NCI-H345 treated with DMSO at 0.1 percent for 48 hours (cell line): ENCODE measurements around the gene CALHM4.

ENCODE experiments used
- DNase-seq: peaks from one replicate; lab custom pipeline; 2025; ENCODE audit not compliant: unreplicated experiment; lab: John Stamatoyannopoulos, UW

Gene CALHM4

GRCh38 chr6:116536216-116536621 is 17.3 kb upstream of the CALHM4 start:
- peak; percentile 23 for DNase-seq

GRCh38 chr6:116542426-116542825 is 11.1 kb upstream of the CALHM4 start:
- no peak for DNase-seq

- no peak for DNase-seq
Observed at GRCh38 chr6:116543149-116543548, 10.4 kb upstream of the CALHM4 start.

DNA sequence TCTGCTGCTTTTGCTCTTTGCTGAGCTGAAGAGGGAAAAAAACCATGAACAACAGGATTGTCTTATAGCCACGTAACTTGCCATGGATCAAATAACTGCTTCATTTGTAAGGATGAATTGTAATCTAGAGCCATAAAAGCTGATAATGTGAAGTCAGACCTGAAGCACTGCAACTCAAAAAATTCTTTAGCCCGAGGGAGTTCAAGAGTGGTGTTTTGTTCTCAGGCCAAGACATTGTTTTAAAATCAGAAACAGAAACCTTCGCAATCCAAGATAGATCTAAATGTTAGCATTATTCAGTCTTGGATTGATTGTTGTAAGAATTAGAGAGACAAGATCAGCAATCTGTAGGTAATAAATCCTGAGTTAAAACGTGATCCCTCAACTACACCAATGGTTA is 7.9 kb upstream of the CALHM4 start, which contains the start of gene TRAPPC3L:
TRAPPC3L (minus strand) TSS at position 34 of the 400 bp plus-strand sequence. CDS start 170 bp downstream, outside the sequence.
- DNase-seq = no peak

GRCh38 chr6:116547358-116547757 is 6.2 kb upstream of the CALHM4 start:
- DNase-seq = no peak

- DNase-seq = no peak
Observed at GRCh38 chr6:116550796-116551195, 2.8 kb upstream of the CALHM4 start.

DNA sequence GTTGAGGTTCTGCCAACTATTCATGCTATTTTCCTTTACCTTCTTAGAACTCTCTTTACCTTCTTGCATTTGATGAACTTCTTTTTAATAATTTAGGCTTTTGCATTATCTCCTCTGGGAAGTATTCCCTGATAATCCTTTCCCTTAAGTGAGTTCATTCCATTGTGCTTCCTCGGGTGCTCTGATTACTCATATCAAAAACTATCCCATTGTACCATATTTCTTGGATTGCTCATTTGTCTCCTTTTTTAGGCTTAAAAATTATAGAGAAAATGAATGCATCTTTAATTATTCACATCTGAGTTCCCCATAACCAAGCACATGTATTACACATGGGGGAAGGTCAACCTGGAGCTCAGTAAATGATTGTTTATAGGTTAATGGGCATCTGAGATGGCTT is 2.5 kb downstream of the CALHM4 start:
- no peak for DNase-seq

GRCh38 chr6:116556814-116557415 is 3.4 kb downstream of the CALHM4 start:
- no peak for DNase-seq

DNA sequence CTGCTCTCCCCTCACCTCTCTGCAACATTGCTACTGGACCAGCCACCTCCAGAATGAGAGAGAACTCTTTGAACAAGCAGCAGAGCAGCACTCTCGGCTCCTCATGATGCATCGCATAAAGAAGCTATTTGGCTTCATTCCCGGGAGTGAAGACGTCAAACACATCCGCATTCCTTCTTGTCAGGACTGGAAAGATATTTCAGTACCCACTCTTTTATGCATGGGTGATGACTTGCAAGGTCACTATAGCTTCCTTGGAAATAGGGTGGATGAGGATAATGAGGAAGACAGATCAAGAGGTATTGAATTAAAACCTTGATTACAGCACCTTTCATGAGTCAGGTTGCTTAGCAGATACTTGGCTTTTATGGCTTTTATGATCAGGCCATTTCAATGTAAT is 4.3 kb downstream of the CALHM4 start:
- DNase-seq = no peak

DNA sequence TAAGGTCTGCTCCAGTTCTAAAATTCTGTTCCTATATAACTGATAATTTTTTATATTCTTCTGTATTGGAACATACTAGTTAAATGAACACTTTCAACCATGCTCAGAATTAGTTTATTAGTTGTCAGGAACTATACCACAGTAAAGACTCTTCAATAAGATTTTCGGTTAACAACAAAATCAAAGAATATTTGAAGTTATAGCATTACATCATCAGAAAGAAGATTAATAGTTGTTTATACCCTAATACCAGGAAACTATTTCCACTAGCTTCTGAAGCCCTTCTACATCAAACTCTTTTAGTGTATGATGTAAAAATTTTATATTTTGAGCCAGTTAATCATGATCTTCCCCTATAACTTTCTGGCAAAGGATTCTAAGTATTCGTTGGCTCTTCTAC is 6.6 kb downstream of the CALHM4 start:
- DNase-seq = no peak

DNA sequence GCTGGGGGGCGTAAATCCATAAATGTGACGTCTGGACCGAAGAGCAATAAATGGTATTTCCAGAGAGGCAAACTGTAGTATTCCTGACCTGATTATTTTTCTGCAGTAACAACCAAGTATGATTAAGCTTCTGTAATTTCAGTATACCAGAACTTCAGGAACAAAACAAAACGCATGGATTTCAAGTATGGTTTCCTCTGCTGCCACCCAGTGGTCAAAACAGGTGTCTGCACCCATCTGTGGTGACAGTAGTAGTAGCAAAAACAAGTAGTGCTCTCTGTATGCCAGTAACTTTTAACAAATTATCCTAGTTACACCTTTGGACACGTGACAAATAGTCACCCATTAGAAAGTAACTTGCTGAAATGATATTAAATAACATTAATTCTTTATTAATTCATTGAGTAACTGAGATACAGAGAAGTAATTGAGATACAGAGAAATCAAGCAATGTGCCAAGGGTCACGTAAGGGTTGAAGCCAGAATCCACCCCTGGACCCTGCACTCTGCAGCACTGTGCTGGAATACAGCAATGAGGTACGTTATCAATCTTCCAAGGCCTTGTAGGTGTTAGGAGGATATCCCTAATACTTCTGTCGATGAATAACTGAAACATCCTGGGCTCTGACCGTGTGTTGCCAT is 7.9 kb downstream of the CALHM4 start:
- peak; percentile 21 for DNase-seq

GRCh38 chr6:116562019-116562403 is 8.5 kb downstream of the CALHM4 start:
- no peak for DNase-seq

DNA sequence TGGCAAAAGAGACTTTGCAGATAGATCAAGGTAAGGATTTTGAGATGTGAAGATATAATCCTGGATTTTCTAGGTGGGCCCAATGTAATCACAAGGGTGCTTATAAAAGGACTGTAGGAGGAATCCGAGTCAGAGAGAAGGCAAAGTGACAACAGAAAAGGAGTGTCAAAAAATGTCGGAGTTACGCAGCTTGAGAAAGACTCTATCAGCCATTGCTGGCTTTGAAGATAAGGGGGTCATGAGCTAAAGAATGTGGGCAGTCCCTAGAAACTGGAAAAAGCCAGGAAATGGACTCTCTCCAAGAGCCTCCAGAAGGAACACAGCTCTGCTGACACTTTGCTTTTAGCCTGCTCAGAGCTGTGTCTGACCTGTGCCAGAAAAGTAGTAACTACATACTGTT is 9.1 kb downstream of the CALHM4 start:
- no peak for DNase-seq

- no peak for DNase-seq
Observed at GRCh38 chr6:116563830-116564229, 10.3 kb downstream of the CALHM4 start.

- DNase-seq = no peak
Observed at GRCh38 chr6:116564311-116564710, 10.8 kb downstream of the CALHM4 start.

DNA sequence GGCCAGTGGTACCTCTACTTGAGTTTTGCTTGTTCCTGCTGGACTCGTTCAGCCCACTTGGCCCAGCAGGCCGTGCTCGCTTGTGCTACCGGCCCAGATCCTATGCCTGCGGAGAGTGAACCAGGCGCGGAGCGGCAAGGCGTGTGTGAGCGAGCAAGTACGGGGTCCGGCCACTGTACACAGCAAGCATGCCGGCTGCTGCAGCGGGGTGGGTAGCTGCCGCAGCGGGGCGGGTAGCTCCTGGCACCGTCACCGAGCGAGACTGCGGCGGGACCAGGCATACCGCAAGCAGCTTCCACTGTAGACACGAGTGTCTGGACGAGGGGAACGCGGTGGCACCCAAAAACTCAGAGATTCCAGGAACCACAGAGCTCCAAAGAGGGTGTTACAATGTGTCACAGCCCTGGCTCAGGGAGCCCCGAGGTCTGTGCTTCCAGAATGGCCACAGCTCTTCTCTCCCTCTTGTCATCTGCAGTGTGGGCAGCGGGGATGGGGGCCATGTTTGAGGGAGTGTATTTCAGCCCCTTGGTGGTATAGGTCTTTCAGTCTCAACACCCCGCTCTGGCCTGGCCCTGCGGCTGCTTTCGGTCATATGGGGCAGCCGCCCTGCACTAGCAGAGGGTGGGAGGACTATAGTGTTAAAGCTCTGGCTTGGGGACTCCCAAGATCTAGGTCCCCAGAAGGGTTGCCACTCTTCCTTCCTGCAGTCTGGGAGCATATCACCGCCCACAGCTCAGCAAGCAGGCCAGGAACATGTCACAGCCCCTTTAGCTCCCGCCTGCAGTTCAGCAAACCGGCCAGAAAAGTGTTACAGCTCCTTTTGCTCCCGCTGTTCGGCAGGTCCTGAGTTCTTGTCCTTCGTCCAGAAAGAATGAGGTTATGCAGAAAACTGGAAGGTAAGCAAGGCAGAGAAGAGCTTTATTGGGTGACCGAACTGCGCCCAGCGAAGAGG is 11.6 kb downstream of the CALHM4 start:
- DNase-seq = no peak

DNA sequence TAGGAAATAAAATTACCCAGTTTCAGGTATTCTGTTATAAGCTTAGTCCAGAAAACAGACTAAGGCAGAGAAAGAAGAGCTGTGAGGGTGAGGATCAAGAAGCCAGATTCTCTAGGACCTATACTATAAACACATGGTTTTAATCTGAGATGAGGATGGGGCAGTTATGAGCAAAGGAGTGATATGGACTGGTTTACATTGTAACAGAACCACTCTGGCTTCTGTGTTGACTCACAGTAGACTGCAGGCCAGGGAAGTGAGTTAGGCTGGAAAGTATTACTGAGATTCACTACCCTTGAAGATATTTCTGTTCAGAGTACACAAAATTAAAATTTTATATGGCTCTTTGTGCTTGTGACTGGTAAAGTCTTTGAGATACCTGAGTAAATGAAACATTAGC is 14.6 kb downstream of the CALHM4 start:
- no peak for DNase-seq

DNA sequence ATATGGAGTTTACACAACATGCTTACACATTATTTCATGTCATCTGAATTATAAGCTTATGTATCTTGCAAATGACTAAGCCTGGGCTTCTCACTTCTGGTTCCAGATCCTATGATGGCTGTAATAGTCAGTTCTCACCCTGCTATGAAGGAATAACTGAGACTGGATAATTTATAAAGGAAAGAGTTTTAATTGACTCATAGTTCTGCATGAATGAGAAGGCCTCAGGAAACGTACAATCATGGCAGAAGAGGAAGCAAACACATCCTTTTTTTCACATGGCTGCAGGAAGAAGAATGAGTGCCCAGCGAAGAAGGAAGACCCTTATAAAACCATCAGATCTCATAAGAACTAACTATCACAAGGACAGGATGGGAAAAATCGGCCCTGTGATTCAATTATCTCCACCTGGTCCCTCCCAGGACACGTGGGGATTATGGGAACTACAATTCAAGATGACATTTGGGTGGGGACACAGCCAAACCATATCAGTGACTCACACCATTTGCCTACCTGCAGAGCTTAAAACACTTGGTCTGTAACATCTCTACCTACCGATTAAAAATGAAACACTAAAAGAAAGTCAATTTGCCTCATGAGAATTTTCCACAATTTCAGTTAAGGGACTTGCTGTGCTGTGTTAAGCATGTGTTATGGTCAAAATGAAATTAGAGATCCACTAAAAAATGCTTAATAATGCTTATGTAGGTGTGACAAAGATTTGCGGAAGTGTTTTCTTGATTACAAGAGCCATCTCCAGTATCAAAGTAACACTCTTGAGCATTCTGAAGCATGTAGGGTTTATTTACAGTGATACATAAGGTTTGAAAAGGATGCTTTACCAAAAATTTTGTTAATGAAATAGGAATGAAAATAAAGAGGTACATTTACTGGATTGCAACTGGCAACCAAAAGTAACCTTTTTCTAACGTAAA is 15.5 kb downstream of the CALHM4 start:
- no peak for DNase-seq

GRCh38 chr6:116570856-116571682 is 17.5 kb downstream of the CALHM4 start, which contains the start of gene RWDD1:
Gene RWDD1, plus strand, starts transcription at chr6:116571504. Its CDS starts 79 bp downstream, at chr6:116571583.
- DNase-seq = peak; percentile 91

- DNase-seq = no peak
Observed at GRCh38 chr6:116571683-116572000, 18.1 kb downstream of the CALHM4 start.
